SKM-1 treated with dmso at 0.1 percent for 144 hours (cell line): ENCODE results near the gene CCNQ.

Experiments used
- DNase-seq: peaks from one replicate; lab custom pipeline; 2025; ENCODE audit not compliant: unreplicated experiment; lab: John Stamatoyannopoulos, UW

Gene CCNQ

GRCh38 chrX:153637121-153638040 lies 38.4 kb upstream of the CCNQ start:
- no peak for DNase-seq

GRCh38 chrX:153636716-153637115 lies 37.8 kb upstream of the CCNQ start:
- DNase-seq, result no peak

- peak; percentile 35 for DNase-seq
Observed at GRCh38 chrX:153635788-153636668, 37.1 kb upstream of the CCNQ start.

GRCh38 chrX:153635388-153635787 lies 36.4 kb upstream of the CCNQ start:
- no peak for DNase-seq

- no peak for DNase-seq
Observed at GRCh38 chrX:153634832-153635231, 35.9 kb upstream of the CCNQ start.

- DNase-seq, result no peak
Observed at GRCh38 chrX:153634236-153634635, 35.3 kb upstream of the CCNQ start.

- no peak for DNase-seq
Observed at GRCh38 chrX:153633607-153634180, 34.8 kb upstream of the CCNQ start.

- no peak for DNase-seq
Observed at GRCh38 chrX:153633048-153633447, 34.1 kb upstream of the CCNQ start.

GRCh38 chrX:153632595-153632946 lies 33.6 kb upstream of the CCNQ start:
- no peak for DNase-seq

GRCh38 chrX:153631907-153632594 lies 33.1 kb upstream of the CCNQ start:
- no peak for DNase-seq

GRCh38 chrX:153631346-153631745 lies 32.4 kb upstream of the CCNQ start:
- no peak for DNase-seq

- no peak for DNase-seq
Observed at GRCh38 chrX:153628665-153629064, 29.7 kb upstream of the CCNQ start.

- no peak for DNase-seq
Observed at GRCh38 chrX:153628129-153628528, 29.2 kb upstream of the CCNQ start.

GRCh38 chrX:153627675-153628111 lies 28.8 kb upstream of the CCNQ start:
- DNase-seq, result no peak

- DNase-seq, result no peak
Observed at GRCh38 chrX:153626863-153627674, 28.1 kb upstream of the CCNQ start.

GRCh38 chrX:153626025-153626633 lies 27.2 kb upstream of the CCNQ start:
- DNase-seq, result no peak

- DNase-seq, result no peak
Observed at GRCh38 chrX:153625271-153626024, 26.5 kb upstream of the CCNQ start.

- DNase-seq, result no peak
Observed at GRCh38 chrX:153624196-153625091, 25.5 kb upstream of the CCNQ start.
